HepG2 (cell line): ENCODE measurements around the gene AKAP1. TPM values are rescaled to one million over a fixed set of nuclear protein-coding genes. Genes with fewer than 3 reads are reported as not detected.

Source experiments
- AGO2 ChIP-seq: fragments of 200-400 bp; formaldehyde crosslinking; optimal IDR thresholded peaks from 2 replicates; pipeline ENCODE3; 2017; ENCODE audit warnings: mild to moderate bottlenecking, low read depth, low read length, moderate library complexity
- ATF7-NPFF ChIP-seq: sonication (generic); formaldehyde crosslinking; IDR thresholded peaks from 2 replicates; pipeline ENCODE4 v1.8.1; 2023; ENCODE audit warnings: mild to moderate bottlenecking, low read depth, missing genetic modification reagents, moderate library complexity
- HNF1B ChIP-seq: sonication (generic); formaldehyde crosslinking; IDR thresholded peaks from 2 replicates; pipeline ENCODE4 v1.5.1; 2020; ENCODE audit warnings: mild to moderate bottlenecking, moderate library complexity, missing genetic modification reagents
- KDM3A ChIP-seq: IDR thresholded peaks from 2 replicates; pipeline ENCODE4 v1.6.1; 2018; ENCODE audit warnings: low read depth, missing compliant biosample characterization
- KDM5A ChIP-seq: fragments of 200-600 bp; sonication (generic); IDR thresholded peaks from 2 replicates; pipeline ENCODE4 v1.7.0; 2018; ENCODE audit warnings: antibody characterized with exemption, mild to moderate bottlenecking, low read length, borderline replicate concordance
- MTA1 ChIP-seq: sonication (generic); formaldehyde crosslinking; IDR thresholded peaks from 2 replicates; pipeline ENCODE4 v1.4.0; 2020; ENCODE audit warnings: missing genetic modification reagents, mild to moderate bottlenecking, borderline replicate concordance
- NFKB2 ChIP-seq: sonication (generic); formaldehyde crosslinking; IDR thresholded peaks from 2 replicates; pipeline ENCODE4 v1.4.0; 2020; ENCODE audit warnings: missing genetic modification reagents, borderline replicate concordance
- NKX3-1 ChIP-seq: sonication (generic); formaldehyde crosslinking; IDR thresholded peaks from 2 replicates; pipeline ENCODE4 v1.5.0; 2020; ENCODE audit warnings: missing genetic modification reagents
- ONECUT2 ChIP-seq: sonication (generic); formaldehyde crosslinking; IDR thresholded peaks from 2 replicates; pipeline ENCODE4 v1.4.0; 2020; ENCODE audit warnings: missing genetic modification reagents
- PHF8 ChIP-seq: sonication (generic); formaldehyde crosslinking; IDR thresholded peaks from 2 replicates; pipeline ENCODE4 v1.5.0; 2020; ENCODE audit warnings: missing genetic modification reagents
- SOX6 ChIP-seq, 2 experiments: fragments of 450-650 bp in 1 of 2; sonication (generic) in 1 of 2; formaldehyde crosslinking in 1 of 2; IDR thresholded peaks; 2 replicates each; pipeline versions ENCODE4 v1.4.0 to v1.6.1; 2017 to 2020; ENCODE audit warnings: antibody characterized with exemption in 1 of 2, mild to moderate bottlenecking in 1 of 2, missing genetic modification reagents in 1 of 2
- ZNF30 ChIP-seq: sonication (generic); formaldehyde crosslinking; IDR thresholded peaks from 2 replicates; pipeline ENCODE4 v1.5.0; 2020; ENCODE audit warnings: mild to moderate bottlenecking, missing genetic modification reagents
- ZNF317 ChIP-seq: sonication (generic); formaldehyde crosslinking; IDR thresholded peaks from 2 replicates; pipeline ENCODE4 v1.5.0; 2020; ENCODE audit warnings: mild to moderate bottlenecking, missing genetic modification reagents
- ZNF570 ChIP-seq: sonication (generic); formaldehyde crosslinking; IDR thresholded peaks from 2 replicates; pipeline ENCODE4 v1.4.0; 2020; ENCODE audit warnings: mild to moderate bottlenecking, missing genetic modification reagents, borderline replicate concordance
- ZNF678 ChIP-seq: sonication (generic); formaldehyde crosslinking; IDR thresholded peaks from 2 replicates; pipeline ENCODE4 v1.4.0; 2020; ENCODE audit warnings: mild to moderate bottlenecking, missing genetic modification reagents
- ZNF703 ChIP-seq: sonication (generic); formaldehyde crosslinking; IDR thresholded peaks from 2 replicates; pipeline ENCODE4 v1.5.1; 2020; ENCODE audit warnings: missing genetic modification reagents, mild to moderate bottlenecking, moderate library complexity, borderline replicate concordance
- polyA plus RNA-seq, 8 experiments: library from polyadenylated mRNA; depleted of rRNA in 3 of 8; stranded (reverse) in 7 of 8; unstranded in 1 of 8; fragments of >200 nt; fragmentation: Illumina TruSeq in 4 of 8; extraction: Trizol in 4 of 8; gene quantifications; 2 replicates each; pipeline versions ENCODE4 v1.2.1 to v1.2.3, GENCODE V29; 2011 to 2016; ENCODE audit warnings: low read depth in 4 of 8, missing spikeins in 1 of 8, mixed read lengths in 1 of 8; ENCODE audit not compliant: insufficient read depth in 1 of 8
- total RNA-seq, 5 experiments: library from RNA; depleted of rRNA; stranded (reverse); fragments of >200 nt; fragmentation: Illumina TruSeq; extraction: Trizol; gene quantifications; 2 replicates each; pipeline ENCODE4 v1.2.3, GENCODE V29; 2016; ENCODE audit warnings: low read depth in 1 of 5
- TF ChIP-seq, protein P1 (sequence below), 2 experiments: sonication (generic) in 1 of 2; formaldehyde crosslinking in 1 of 2; IDR thresholded peaks; 2 replicates each; pipeline versions ENCODE4 v1.4.0 to v1.6.1; 2018 to 2020; ENCODE audit warnings: missing genetic modification reagents in 2 of 2, borderline replicate concordance in 1 of 2, low read depth in 1 of 2, mild to moderate bottlenecking in 1 of 2, missing biosample characterization in 1 of 2
- TF ChIP-seq, protein P2 (sequence below): sonication (generic); formaldehyde crosslinking; IDR thresholded peaks from 2 replicates; pipeline ENCODE4 v1.9.0; 2022; ENCODE audit warnings: missing genetic modification reagents, mild to moderate bottlenecking, borderline replicate concordance
- TF ChIP-seq, protein P3 (sequence below): sonication (generic); formaldehyde crosslinking; IDR thresholded peaks from 2 replicates; pipeline ENCODE4 v1.4.0; 2020; ENCODE audit warnings: missing genetic modification reagents, low read depth, mild to moderate bottlenecking, borderline replicate concordance

The AKAP1 gene
- total and polyA plus RNA-seq, 2 of the 13 experiments (the other 11 are each of a cell fraction or from before 2014, with no cell fraction given): 101 to 131 TPM

- TF ChIP-seq ZNF703 (CRISPR knock-in tag): 0 out of 2 replicates have a peak, but pooled peaks have one; percentile 24
- TF ChIP-seq NKX3-1: peak; percentile 15; the same call in 1 of the 2 replicates
- TF ChIP-seq, protein P1, sequence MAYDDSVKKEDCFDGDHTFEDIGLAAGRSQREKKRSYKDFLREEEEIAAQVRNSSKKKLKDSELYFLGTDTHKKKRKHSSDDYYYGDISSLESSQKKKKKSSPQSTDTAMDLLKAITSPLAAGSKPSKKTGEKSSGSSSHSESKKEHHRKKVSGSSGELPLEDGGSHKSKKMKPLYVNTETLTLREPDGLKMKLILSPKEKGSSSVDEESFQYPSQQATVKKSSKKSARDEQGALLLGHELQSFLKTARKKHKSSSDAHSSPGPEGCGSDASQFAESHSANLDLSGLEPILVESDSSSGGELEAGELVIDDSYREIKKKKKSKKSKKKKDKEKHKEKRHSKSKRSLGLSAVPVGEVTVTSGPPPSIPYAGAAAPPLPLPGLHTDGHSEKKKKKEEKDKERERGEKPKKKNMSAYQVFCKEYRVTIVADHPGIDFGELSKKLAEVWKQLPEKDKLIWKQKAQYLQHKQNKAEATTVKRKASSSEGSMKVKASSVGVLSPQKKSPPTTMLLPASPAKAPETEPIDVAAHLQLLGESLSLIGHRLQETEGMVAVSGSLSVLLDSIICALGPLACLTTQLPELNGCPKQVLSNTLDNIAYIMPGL (CRISPR knock-in tag; IDR thresholded peaks at IDR 0.05; ENCODE audit: borderline replicate concordance in 1 of 2, low read depth in 1 of 2): peak in 1 of 2 experiments; percentile 87; a peak in 3 of 4 replicates
- no peak for TF ChIP-seq ONECUT2 (CRISPR knock-in tag)
- peak; percentile 48; the same call in 1 of the 2 replicates for TF ChIP-seq MTA1
- TF ChIP-seq, protein P2, sequence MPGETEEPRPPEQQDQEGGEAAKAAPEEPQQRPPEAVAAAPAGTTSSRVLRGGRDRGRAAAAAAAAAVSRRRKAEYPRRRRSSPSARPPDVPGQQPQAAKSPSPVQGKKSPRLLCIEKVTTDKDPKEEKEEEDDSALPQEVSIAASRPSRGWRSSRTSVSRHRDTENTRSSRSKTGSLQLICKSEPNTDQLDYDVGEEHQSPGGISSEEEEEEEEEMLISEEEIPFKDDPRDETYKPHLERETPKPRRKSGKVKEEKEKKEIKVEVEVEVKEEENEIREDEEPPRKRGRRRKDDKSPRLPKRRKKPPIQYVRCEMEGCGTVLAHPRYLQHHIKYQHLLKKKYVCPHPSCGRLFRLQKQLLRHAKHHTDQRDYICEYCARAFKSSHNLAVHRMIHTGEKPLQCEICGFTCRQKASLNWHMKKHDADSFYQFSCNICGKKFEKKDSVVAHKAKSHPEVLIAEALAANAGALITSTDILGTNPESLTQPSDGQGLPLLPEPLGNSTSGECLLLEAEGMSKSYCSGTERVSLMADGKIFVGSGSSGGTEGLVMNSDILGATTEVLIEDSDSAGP: peak; percentile 92
- 0 out of 2 replicates have a peak, but pooled peaks have one; percentile 29 for TF ChIP-seq ZNF678 (CRISPR knock-in tag)
- TF ChIP-seq SOX6 (IDR thresholded peaks at IDR 0.05): no peak
- TF ChIP-seq SOX6 (CRISPR knock-in tag; IDR thresholded peaks at IDR 0.05): peak; percentile 59
- TF ChIP-seq, protein P3, sequence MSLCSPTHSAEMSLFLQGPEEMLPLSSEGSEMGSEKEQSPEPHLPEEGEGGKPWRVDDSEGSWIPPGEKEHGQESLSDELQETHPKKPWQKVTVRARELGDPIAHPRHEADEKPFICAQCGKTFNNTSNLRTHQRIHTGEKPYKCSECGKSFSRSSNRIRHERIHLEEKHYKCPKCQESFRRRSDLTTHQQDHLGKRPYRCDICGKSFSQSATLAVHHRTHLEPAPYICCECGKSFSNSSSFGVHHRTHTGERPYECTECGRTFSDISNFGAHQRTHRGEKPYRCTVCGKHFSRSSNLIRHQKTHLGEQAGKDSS (CRISPR knock-in tag): 0 out of 2 replicates have a peak, but pooled peaks have one; percentile 50
- TF ChIP-seq AGO2: peak; percentile 66
- TF ChIP-seq HNF1B: peak; percentile 5; the same call in 1 of the 2 replicates
- TF ChIP-seq ZNF317 (CRISPR knock-in tag): peak; percentile 73; the same call in 1 of the 2 replicates
- TF ChIP-seq KDM3A: peak; percentile 42; the same call in 1 of the 2 replicates
- TF ChIP-seq KDM5A: peak; percentile 41; the same call in 1 of the 2 replicates
- peak; percentile 73; the same call in 1 of the 2 replicates for TF ChIP-seq ZNF570 (CRISPR knock-in tag)
- TF ChIP-seq PHF8 (CRISPR knock-in tag): peak; percentile 44
- peak; percentile 45; the same call in 1 of the 2 replicates for TF ChIP-seq ATF7-NPFF
- no peak for TF ChIP-seq ZNF30 (CRISPR knock-in tag)
- TF ChIP-seq NFKB2 (CRISPR knock-in tag): peak; percentile 58; the same call in 1 of the 2 replicates
Observed at GRCh38 chr17:57086069-57086930, 1.3 kb downstream of the AKAP1 start (continued).
